IPS-18c (cell line): ENCODE data around the gene CRYBG1.

Experiments
- H3K4me3 ChIP-seq: 2 replicates; pipeline ENCODE4 v1.7.0; 2013; ENCODE audit warnings: low read depth, mild to moderate bottlenecking, low read length, moderate library complexity; ENCODE audit not compliant: insufficient read depth
- H3K9me3 ChIP-seq: one replicate; pipeline ENCODE4 v1.6.1; 2013; ENCODE audit warnings: mild to moderate bottlenecking, low read length, moderate library complexity; ENCODE audit not compliant: control insufficient read depth, insufficient read depth

The CRYBG1 gene

GRCh38 chr6:106442395-106442794, 81.9 kb downstream of the CRYBG1 start:
- no peak overlapping the region for H3K4me3 ChIP-seq
- no peaks in the 10 kb centered on the region for H3K9me3 ChIP-seq

DNA sequence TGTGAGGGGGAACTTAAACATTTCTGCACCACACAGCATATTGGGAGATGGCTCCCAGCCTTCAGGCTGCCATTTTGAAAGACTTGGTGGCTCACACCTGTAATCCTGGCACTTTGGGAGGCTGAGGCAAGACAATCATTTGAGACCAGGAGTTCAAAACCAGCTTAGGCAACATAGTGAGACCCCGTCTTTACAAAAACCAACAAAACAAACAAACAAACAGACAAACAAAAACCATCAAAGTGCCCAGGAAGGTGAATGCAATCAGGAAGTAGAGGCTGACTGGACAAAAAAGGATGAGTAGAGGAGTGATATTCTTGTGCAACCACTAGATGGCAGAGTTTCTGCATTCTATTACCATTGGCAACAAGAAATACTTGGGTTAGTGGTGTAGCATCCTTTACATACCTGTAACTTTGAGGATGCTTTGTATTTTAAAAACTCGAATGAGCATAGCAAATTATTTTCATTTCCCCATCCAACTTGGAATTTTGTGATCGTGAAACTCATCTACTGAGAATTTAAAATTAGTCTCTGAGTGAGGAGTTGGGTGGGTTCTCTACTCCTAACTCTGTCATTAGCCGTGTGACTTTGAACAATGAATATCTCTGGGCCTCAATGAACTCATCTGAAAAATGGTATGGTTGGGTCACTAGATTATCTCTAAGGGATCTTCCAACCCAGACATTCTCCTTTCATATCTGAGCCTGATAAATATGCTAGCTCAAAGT, 84.4 kb downstream of the CRYBG1 start:
- Histone ChIP-seq H3K4me3 (no peak overlapping the region), H3K9me3 (no peaks in the 10 kb centered on the region)

GRCh38 chr6:106445508-106445878, 85.0 kb downstream of the CRYBG1 start:
- no peak overlapping the region for H3K4me3 ChIP-seq
- no peaks in the 10 kb centered on the region for H3K9me3 ChIP-seq

DNA sequence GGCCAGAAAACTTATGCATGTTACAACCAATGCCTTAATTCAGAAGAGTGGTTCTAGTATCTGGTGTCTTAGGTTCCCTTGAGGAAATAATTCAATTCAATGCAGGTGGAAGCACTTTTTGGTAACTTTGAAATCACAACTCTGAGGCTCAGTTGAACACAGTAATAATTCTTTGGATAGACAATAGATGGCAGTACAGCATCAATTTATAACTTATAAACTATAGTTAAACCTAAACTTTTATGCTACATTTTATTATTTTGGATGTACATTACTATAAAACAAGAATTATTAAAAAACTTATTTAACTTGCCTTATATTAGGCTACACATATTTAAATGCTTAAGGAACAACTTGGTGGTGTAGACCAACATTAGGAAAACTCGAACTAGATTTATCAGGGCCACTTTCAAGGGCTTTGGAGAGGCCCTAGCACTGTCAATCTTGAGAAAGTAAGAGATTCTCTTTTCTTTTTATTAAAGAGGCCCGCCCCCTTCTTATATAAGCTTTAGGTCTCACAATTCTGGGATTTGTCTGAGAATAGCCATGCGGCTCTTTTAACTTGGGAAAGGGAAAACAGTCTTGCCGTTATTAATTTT, 85.9 kb downstream of the CRYBG1 start:
- H3K9me3 ChIP-seq = no peaks in the 10 kb centered on the region
- H3K4me3 ChIP-seq = no peak overlapping the region

DNA sequence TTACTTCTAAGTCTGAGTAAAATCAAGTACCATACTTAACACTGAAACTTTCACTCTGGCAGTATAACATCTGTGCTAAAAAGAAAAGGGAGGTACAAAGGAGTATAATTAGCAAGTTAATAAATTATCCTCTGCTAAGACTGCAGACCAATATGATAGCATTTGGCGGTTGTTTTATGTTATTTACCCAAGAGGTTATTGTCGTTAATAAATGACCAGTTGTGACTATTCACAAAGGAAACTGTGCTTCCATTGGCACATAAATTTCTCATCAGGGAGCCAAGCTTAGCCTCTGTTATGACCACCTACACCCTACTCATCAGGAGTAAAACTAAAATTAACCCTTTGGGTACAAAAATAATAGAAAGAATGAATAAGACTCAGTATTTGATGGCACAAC, 86.5 kb downstream of the CRYBG1 start:
- Histone ChIP-seq H3K9me3 (no peaks in the 10 kb centered on the region), H3K4me3 (no peak overlapping the region)

DNA sequence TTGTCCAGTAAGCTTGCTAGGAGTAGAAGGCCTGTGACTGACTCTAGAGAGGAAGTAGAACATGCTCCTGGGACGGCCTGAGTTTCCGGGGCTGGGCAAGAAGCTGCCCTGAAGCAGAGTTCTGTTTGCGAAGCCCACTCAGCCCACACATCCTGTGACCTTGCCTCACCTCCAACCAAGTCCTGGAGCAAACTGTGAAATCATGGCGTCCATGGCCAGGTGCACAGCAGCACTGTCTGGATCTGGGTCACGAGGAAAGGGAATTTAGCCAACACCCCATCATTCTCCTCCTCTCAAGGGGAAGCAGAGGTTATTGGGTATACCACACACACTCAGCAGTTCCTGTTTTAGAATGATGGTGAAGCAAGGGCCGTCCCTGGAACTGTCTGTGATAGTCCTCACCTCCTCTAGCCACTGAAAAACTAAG, 87.5 kb downstream of the CRYBG1 start:
- Histone ChIP-seq H3K4me3 (no peak overlapping the region), H3K9me3 (no peaks in the 10 kb centered on the region)

- Histone ChIP-seq H3K9me3 (no peaks in the 10 kb centered on the region), H3K4me3 (no peak overlapping the region)
Observed at GRCh38 chr6:106450653-106451052, 90.1 kb downstream of the CRYBG1 start.

- H3K9me3 ChIP-seq = no peaks in the 10 kb centered on the region
- H3K4me3 ChIP-seq = no peak overlapping the region
Observed at GRCh38 chr6:106451439-106451838, 90.9 kb downstream of the CRYBG1 start.

DNA sequence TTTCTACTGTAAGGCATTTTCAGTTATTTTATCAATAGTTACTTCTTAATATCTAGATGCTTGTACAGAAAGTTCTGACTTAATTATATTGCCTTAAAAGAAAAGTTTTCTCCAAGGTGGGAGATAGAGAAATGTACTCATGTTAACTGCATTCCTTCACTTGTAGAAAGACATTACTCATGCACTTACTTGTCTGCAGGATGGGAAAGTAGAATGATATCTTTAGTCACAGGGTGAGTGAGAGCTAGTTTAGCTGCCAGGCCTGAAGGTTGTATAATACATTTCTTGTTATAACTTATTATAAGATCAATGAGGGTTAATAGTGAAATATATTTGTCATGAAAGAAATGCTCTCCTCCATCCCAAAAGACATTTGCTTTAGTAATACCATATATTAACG, 92.1 kb downstream of the CRYBG1 start:
- no peaks in the 10 kb centered on the region for H3K9me3 ChIP-seq
- H3K4me3 ChIP-seq = no peak overlapping the region

DNA sequence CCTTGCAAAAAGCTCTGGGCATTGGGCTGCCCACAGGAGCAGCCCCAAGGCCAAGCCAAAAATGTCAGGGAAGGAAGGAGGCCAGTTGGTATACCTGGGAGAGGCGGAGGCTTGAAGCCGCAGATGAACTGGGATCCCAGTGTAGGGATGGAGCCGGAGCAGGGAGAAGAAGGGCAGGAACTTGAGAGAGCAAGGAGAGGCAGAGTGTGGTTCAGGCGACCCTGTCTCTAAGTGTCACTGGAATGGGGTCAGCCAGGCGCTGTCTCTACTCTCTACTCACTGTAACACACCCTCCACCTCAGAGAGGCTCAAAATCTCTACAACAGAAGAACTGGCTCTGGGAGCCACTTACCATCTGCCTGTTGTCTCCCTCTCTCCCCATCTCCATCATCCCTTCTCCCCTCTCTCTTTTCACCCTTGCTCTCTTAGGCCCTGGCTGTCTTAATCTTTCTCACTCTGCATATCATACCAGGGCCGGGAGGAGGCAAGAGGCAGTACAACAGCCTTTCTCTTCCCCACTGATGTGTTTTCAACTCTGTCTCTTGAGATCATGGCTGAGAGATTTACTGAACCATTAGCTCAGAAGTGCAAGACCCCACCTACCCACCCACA, 93.3 kb downstream of the CRYBG1 start:
- no peaks in the 10 kb centered on the region for H3K9me3 ChIP-seq
- no peak overlapping the region for H3K4me3 ChIP-seq

- H3K9me3 ChIP-seq = no peaks in the 10 kb centered on the region
- no peak overlapping the region for H3K4me3 ChIP-seq
Observed at GRCh38 chr6:106456756-106457155, 96.2 kb downstream of the CRYBG1 start.

DNA sequence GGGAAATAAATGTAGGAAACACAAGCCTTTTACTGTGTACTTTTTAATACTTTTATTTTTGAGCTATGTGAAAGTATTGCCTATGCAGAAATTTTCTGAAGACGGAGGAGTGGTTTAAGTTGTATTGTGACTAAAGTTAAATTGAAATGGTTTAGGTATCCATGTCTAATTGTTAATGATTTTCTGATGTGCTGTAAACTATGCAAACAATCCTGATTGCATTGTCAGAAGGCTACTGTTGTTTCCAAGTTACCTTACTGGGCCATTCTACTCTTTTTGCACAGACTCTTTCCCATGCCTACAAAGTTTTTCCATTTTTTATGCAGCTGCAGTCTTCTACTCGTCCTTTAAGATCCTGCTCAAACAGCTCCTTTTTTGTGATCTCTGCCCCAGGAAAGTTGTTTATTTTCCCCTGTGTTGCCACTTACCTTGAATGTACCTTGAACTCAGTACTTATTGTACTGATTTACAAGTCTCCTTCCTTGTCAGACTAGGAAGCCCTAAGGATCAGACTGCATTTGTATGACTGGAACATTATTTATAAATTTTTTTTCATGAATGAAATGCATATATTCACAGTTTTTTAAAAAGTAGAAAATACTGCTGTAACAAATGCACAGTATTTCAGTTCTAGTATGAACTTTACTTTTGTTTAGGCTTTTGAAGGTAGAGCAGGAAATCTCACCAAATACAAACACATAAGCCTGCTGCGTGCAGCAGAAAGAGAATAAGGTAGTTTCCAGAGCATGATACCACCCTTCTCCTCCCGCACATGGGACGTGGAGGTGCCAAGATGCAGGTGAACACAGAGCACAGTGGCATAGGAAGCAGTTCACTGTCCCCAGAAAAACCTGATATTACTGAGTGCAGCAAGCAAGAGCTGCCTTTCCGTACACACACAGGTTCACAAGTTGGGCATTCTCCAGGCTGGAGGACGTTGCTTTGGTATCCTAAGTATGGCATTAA, 97.8 kb downstream of the CRYBG1 start:
- Histone ChIP-seq H3K4me3 (no peak overlapping the region), H3K9me3 (no peaks in the 10 kb centered on the region)

DNA sequence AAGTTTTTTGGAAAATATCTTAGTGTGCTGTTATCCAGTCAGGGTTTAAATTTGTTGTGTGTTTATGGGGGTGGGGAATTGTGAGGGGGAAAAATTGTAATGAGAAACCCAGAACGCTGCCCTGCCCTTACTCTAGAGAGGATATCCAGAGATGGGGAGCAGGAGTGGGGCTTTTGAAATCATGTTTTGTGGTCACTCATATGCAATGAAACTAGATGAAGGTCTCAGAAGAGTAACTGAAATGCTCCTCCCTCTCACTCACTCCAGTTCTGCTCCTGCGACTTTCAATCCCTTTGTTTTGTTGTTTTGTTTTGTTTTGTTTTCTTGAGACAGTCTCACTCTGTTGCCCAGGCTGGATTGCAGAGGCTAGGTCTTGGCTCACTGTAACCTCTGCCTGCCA, 100.0 kb downstream of the CRYBG1 start:
- no peaks in the 10 kb centered on the region for H3K9me3 ChIP-seq
- H3K4me3 ChIP-seq = no peak overlapping the region

GRCh38 chr6:106461084-106461483, 100.6 kb downstream of the CRYBG1 start:
- H3K4me3 ChIP-seq = no peak overlapping the region

GRCh38 chr6:106462923-106463557, 102.5 kb downstream of the CRYBG1 start:
- Histone ChIP-seq H3K9me3 (no peaks in the 10 kb centered on the region), H3K4me3 (no peak overlapping the region)

More at GRCh38 chr6:106461084-106461483, 100.6 kb downstream of the CRYBG1 start:
- H3K9me3 ChIP-seq = no peaks in the 10 kb centered on the region

- H3K4me3 ChIP-seq = no peak overlapping the region
- H3K9me3 ChIP-seq = no peaks in the 10 kb centered on the region
Observed at GRCh38 chr6:106466211-106466610, 105.7 kb downstream of the CRYBG1 start.

- H3K4me3 ChIP-seq = no peak overlapping the region
- no peaks in the 10 kb centered on the region for H3K9me3 ChIP-seq
Observed at GRCh38 chr6:106468935-106469334, 108.4 kb downstream of the CRYBG1 start.
